Body of pancreas (tissue), 4 donors: Measurements from ENCODE around the gene SNTG2.

Experiments
- CTCF ChIP-seq, 7 experiments: fragments of 450-650 bp in 4 of 7; fragments of 200-600 bp in 3 of 7; sonication (generic) in 3 of 7; IDR thresholded peaks; one replicate each; pipeline ENCODE4 v1.5.1; 2016 to 2019; ENCODE audit warnings: antibody characterized with exemption in 7 of 7
- POLR2A ChIP-seq, 3 donors: fragments of 450-650 bp; IDR thresholded peaks; one replicate each; pipeline ENCODE4 v1.6.1; 2016; ENCODE audit warnings: antibody characterized with exemption in 3 of 3, mild to moderate bottlenecking in 2 of 3

- TF ChIP-seq POLR2A (IDR thresholded peaks at IDR 0.05) (no peak), CTCF (IDR thresholded peaks at IDR 0.05) (no peak)
These were observed 40.0 kb upstream of the SNTG2 start for GRCh38 chr2:910698-911097.
